GM19372 (cell line): Measurements from ENCODE around the gene PHTF2.

Source experiments
- ATAC-seq: cut with Tn5 transposase; IDR thresholded peaks from one replicate; pipeline ENCODE4 v1.9.1; 2021; ENCODE audit warnings: mild to moderate bottlenecking, low read depth, moderate library complexity; ENCODE audit not compliant: unreplicated experiment

The PHTF2 gene

GRCh38 chr7:77791956-77792355 lies 6.6 kb upstream of the PHTF2 start:
- no peak for ATAC-seq

DNA sequence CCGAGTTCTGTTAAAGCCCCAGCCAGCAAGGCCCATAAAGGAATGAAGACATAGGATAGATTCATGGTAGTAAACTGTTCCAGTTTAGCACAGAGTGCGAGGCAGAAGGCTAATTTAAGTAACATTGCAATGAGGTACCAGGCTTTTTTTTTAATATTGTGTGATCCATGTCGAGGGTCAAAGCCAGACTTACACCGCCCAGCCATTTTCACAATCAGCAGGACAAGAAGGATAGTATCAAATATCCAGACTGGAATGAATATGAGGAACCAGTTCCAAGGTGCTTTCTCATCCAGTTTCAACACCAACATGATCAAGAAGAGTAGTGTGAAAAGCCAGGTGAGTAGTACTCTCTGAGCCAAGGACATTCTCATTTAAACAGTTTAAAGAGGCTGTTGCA lies 4.6 kb upstream of the PHTF2 start:
- ATAC-seq: no peak

DNA sequence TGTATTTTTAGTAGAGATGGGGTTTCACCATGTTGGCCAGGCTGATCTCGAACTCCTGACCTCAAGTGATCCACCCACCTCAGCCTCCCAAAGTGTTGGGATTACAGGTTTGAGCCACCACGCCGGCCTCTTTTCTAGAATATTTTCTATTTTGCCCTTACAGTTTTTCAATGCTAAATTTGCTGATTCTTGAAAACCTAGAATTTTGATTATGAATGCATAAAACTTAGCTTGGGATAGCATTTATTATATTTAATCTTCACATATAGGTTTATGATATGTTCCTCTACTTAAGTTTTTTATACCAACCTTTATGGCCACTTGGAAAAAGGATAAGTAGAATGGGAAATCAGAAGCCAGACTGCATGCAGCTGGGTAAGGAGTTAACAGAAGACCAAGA lies 2.5 kb upstream of the PHTF2 start:
- no peak for ATAC-seq

DNA sequence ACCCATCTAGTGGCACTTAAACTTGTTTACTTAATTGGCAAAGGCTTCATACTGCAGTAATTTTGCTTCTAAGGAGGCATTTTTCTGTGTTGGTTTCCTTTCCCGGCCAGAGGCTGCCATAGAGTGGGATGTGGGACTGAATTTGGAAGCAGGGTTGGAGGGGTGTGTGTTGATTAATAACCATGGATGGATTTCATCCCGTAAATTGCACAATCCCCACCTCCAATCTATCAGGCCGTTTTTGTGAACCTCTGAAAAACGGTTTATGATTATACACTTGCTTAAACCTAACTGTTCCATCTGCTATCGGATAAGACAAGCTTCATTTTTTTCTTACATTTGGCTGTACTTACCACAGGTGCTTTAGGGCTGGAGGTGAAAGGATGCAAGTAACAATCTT lies 1.6 kb upstream of the PHTF2 start:
- ATAC-seq: no peak

DNA sequence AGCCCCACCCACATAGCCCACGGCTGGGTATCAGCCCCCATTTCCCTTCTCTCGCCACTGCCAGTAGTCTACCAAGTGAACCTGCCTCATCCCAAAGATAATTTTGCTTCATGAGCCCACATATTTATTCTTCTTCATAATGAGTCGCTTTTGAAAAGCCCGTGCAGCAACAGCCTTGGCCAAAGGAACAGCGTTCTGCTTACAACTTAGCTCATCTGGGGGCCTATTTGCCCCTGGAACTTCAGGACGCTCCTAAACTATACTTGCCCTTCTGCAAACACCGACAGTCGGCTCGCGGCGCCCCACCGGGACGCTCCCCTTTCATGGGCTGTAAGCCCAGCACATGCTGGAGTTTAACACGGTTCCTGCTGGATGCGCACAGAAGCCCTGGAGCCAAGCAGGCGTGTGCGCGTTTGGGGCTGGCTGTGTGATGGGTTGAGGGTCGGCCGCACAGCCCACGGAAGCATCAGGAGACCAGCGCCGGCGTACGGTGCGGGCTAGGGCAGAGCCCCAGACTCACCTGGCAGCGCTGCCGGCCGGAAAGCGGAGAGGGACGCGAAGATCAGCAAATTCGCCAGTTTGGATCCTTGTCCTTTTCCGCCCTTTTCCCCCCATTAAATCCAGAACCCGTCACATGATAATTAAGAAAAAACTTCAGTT lies 709 bp upstream of the PHTF2 start:
- peak; percentile 25 for ATAC-seq

- no peak for ATAC-seq
Measured at GRCh38 chr7:77799078-77799964, 748 bp downstream of the PHTF2 start.

GRCh38 chr7:77800158-77800557 lies 1.6 kb downstream of the PHTF2 start:
- no peak for ATAC-seq

GRCh38 chr7:77800730-77801129 lies 2.2 kb downstream of the PHTF2 start:
- no peak for ATAC-seq

DNA sequence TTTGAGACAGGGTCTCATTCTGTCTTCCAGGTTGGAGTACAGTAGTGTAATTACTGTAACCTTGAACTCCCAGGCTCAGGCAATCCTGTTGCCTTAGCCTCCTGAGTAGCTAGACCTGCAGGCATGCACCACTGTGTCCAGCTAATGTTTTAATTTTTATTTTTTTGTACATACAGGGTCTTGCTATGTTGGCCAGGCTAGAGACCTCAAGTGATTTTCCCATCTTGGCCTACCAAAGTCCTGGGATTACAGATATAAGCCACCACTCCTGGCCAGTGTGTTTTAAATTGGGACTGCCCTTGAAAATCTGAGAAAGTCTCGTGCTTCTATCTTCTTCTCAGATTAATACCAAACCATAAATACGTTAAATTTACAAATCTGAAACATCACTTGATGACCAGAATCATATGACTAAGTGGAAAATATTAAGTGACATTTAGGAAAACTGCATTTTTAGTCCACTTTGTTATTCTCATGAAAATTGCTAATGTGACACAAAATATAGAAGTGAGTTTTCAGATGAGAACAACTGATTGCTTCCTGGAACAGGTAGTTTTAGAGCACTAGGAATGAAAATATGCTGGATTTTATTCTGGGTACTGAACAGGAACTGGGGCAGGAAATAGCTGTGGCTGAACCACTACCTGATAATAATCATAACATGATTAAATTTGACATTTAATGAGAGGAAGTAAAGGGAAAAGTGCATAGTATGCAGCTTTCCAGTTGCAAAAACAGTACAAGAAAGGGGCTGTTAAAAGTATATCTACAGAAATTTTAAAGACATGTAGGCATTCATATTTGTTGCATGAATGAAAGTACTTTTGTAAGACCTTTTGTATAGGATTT lies 4.2 kb downstream of the PHTF2 start:
- no peak for ATAC-seq

DNA sequence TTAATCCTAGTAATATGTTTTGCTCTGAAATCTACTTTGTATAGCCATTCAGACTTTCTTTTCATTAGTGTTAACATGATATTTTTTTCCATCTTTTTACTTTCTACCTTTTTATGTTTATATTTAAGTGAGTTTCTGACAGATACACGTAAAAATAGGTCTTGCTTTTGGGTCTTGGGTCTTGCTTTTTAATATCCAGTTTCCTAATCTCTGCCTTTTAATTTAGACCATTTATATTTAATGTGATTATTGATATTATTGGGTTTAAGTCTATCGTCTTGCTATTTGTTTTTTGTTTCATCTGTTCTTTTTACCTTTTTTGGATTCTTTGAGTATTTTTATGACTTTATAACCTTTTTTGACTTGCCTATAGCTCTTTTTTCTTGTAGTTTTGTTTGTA lies 7.9 kb downstream of the PHTF2 start:
- ATAC-seq: no peak

- ATAC-seq: no peak
Measured at GRCh38 chr7:77808517-77808916, 9.9 kb downstream of the PHTF2 start.

DNA sequence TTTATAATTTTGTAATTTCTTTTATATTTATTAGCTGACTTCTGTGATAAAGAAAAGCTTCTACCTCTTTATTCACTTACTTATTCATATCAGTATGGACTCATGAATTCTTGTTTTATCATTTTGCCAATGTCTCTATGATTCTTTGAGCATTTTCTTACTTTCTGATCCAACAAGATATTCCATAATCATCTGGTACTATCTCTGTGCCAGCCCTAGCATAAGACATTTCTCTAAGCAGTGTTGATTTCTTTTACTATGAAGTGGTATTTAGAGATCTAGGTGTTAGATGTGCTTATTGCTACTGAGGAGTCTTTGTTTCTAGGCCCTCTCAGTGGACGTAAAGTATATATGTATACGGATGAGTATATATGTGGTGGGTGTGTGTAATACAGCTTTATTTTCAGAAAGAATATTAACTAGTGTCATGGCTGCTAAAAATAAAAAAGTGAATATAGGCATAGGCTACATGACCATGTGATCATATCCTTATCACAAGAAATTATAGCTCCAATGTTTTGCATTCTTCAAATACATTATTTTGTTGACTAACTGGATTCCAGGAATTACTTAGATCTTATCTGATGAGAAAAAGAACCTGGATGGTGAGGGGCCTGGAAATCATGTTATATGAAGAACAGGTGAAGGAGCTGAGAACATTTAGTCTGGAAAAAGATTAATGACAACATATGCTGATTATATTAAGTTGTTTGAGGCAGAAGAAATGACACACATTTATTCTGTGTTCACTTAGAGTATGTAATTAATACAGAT lies 13.1 kb downstream of the PHTF2 start:
- ATAC-seq: no peak

- no peak for ATAC-seq
Measured at GRCh38 chr7:77812290-77812685, 13.7 kb downstream of the PHTF2 start.

DNA sequence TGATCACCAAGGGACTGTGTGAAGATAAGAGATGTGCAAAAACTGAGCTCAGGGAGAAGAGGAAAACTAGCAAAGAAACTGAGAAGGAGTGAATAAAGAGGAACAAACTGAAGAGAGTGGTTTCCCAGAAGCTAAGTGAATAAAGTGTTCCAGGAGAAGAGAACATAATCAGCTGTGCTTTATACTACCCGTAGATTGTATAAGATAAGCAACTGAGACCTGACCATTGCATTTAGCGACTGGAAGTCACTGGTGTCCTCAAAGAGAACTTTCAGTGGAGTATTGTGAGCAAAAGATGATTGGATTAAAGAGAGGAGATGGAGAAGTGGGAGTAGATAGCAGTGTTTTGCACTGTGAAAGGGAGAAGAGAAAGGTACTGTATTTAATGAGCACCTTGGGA lies 14.6 kb downstream of the PHTF2 start:
- ATAC-seq: no peak

GRCh38 chr7:77819021-77819420 lies 20.4 kb downstream of the PHTF2 start:
- no peak for ATAC-seq

DNA sequence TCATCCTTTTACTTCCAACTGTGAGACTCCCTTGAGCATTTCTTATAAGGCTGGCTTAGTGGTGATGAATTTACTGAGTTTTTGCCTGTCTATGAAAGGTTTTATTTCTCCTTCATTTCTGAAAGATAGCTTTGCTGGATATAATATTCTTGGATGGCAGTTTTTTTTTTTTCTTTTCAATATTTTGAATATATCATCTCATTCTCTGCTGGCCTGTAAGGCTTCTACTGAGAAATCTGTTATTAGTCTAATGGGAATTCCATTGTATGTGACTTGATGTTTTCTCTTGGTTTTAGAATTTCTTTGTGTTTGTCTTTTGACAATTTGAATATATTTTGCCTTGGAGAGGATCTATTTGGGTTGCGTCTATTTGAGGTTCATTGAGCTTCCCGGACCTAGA lies 22.4 kb downstream of the PHTF2 start:
- ATAC-seq: no peak

GRCh38 chr7:77822269-77822668 lies 23.7 kb downstream of the PHTF2 start:
- no peak for ATAC-seq

GRCh38 chr7:77823787-77824186 lies 25.2 kb downstream of the PHTF2 start:
- ATAC-seq: no peak

GRCh38 chr7:77824636-77825035 lies 26.1 kb downstream of the PHTF2 start:
- no peak for ATAC-seq

DNA sequence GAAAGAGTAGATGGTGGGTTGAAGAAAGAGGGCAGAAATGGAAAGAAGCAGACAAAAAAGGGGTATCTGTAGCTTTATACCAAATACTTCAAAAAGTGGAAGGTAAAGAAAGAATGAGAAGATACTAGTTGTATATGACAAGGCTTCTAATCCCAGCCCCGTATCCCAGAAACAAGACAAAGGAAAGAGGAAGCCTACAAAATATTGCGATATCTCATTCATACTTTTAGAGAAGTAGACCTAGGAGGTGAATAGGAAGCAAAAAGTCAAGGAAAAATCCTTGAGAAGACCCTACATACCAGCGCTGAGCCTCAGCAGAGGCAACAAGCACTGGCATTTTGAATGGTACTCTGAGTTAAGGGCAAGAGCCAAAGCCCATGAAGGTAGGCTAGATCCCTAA lies 26.6 kb downstream of the PHTF2 start:
- ATAC-seq: no peak
